ENCODE data around the gene FIG4. TPM values are rescaled to one million over a fixed set of nuclear protein-coding genes. Genes with fewer than 3 reads are reported as not detected.
"Not testable (repeated sequence)": the region's sequence is repeated elsewhere in the genome, so short reads cannot be mapped to it uniquely, and the experiment has no call there.

The FIG4 gene
- polyA plus RNA-seq, 1 of the 3 experiments (the other 2 are of a cell fraction): 6.8 TPM

DNA sequence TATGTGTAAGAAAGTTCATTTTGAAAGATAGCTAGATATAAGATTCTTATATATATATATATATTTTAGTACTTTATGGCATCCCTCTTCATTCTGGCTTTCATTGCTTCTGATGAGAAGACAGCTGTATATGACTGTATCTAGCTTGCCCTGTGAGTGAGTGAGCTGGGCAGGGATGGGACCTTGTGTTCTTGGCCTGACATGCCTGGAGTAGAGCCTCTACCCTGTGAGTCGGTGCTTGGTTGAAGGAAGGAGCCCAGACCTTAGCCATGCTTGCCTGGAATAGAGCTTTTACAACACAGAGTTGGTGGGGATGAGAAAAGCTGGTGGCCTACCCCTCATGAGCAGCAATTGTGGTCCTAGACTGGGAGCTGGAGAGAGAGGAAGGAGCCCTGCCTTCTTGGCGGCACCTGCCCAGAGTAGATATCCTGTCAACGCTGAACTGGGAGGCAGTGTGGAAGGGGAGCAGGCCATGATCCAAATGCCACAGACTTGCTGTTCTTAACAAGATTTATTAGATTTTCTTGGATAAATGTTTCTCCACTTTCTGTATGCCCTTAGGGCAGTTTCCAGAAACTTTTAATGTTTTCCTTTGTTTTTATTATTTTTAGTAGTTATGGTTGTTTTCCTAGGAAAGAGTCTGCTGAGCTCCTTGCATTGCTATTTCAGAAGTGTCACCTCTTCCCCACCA is 31.6 kb downstream of the FIG4 start (continued):
- TF ChIP-seq, protein P1, sequence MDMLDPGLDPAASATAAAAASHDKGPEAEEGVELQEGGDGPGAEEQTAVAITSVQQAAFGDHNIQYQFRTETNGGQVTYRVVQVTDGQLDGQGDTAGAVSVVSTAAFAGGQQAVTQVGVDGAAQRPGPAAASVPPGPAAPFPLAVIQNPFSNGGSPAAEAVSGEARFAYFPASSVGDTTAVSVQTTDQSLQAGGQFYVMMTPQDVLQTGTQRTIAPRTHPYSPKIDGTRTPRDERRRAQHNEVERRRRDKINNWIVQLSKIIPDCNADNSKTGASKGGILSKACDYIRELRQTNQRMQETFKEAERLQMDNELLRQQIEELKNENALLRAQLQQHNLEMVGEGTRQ (IDR thresholded peaks at IDR 0.05; ENCODE audit: borderline replicate concordance, low read depth, low read length): no peak
- TF ChIP-seq SIN3A (IDR thresholded peaks at IDR 0.05; ENCODE audit: borderline replicate concordance, low read depth, low read length) (no peak), FOXM1 (IDR thresholded peaks at IDR 0.05; ENCODE audit: low read depth) (no peak), TEAD4 (IDR thresholded peaks at IDR 0.05; ENCODE audit: borderline replicate concordance, insufficient read depth) (no peak), USF1 (IDR thresholded peaks at IDR 0.05; ENCODE audit: borderline replicate concordance, low read depth) (no peak), MEF2A (IDR thresholded peaks at IDR 0.05; ENCODE audit: borderline replicate concordance, low read depth) (no peak)

DNA sequence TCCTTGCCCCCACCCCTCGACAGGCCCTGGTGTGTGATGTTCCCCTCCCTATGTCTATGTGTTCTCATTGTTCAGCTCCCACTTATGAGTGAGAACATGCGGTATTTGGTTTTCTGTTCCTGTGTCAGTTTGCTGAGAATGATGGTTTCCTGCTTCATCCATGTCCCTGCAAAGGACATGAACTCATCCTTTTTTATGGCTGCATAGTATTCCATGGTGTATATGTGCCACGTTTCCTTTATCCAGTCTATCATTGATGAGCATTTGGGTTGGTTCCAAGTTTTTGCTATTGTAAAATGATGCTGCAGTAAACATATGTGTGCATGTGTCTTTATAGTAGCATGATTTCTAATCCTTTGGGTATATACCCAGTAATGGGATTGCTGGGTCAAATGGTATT is 34.2 kb downstream of the FIG4 start:
- WGBS (ENCODE audit: low lambda C conversion rate): 88% methylated on average over 3 of the region's 3 CpGs

GRCh38 chr6:109736273-109737025 is 45.4 kb downstream of the FIG4 start:
- no peak for DNase-seq
- no peak overlapping the region for H2AFZ ChIP-seq (ENCODE audit: low read depth)
- no peak overlapping the region for H3K4me2 ChIP-seq
- H3K9ac ChIP-seq: no peak overlapping the region
- no peaks in the 10 kb centered on the region; a peak in 1 of 4 replicates for H3K4me1 ChIP-seq (ENCODE audit: control insufficient read depth in 1 of 2, insufficient read depth in 2 of 2, low read depth in 1 of 2, low read length in 1 of 2)
- no peaks in the 10 kb centered on the region for H3K79me2 ChIP-seq (ENCODE audit: insufficient read depth)
- WGBS (ENCODE audit: low lambda C conversion rate): 100% methylated on average over 1 of the region's 1 CpG
- ChIA-PET CTCF (interaction anchor here (0.7 to 1.2 kb wide), 3 partner anchors 14 to 360 kb away, joined by 3 to 4 read pairs (median 3); no protein-coding TSS in a partner anchor), POLR2A (no interaction called here)
- no peak overlapping the region for H3K4me3 ChIP-seq (ENCODE audit: low read depth in 2 of 2, low read length in 1 of 2)
- no peaks in the 10 kb centered on the region for H4K20me1 ChIP-seq (ENCODE audit: insufficient read depth)
- H3K27ac ChIP-seq (ENCODE audit: low read depth in 2 of 2, low read length in 1 of 2): no peak overlapping the region
- TF ChIP-seq REST (IDR thresholded peaks at IDR 0.05; ENCODE audit: low read depth, low read length): no peak
- H3K9me3 ChIP-seq: no peaks in the 10 kb centered on the region
- H3F3A ChIP-seq (replicated peaks; ENCODE audit: insufficient read depth): no peaks in the 10 kb centered on the region
- no peaks in the 10 kb centered on the region for H3K27me3 ChIP-seq (ENCODE audit: insufficient read depth)
- peaks cover 4 to 20% of the 10 kb centered on the region in 2 experiments for H3K36me3 ChIP-seq (replicated peaks in 1 of 2; ENCODE audit: control insufficient read depth in 1 of 2, insufficient read depth in 2 of 2, low read length in 1 of 2)
- H3K9me2 ChIP-seq: no peaks in the 10 kb centered on the region

More for the DNA sequence above, 34.2 kb downstream of the FIG4 start:
- CTCF ChIA-PET; H3K4me1 ChIP-seq (ENCODE audit: control insufficient read depth in 1 of 2, insufficient read depth in 2 of 2, low read depth in 1 of 2, low read length in 1 of 2); H3K27me3 ChIP-seq (ENCODE audit: insufficient read depth); H3K36me3 ChIP-seq (replicated peaks in 1 of 2; ENCODE audit: control insufficient read depth in 1 of 2, insufficient read depth in 2 of 2, low read length in 1 of 2); H3K9ac ChIP-seq; H3F3A ChIP-seq (replicated peaks; ENCODE audit: insufficient read depth); H3K9me2 ChIP-seq; H3K79me2 ChIP-seq (ENCODE audit: insufficient read depth); DNase-seq; H3K9me3 ChIP-seq; H3K4me2 ChIP-seq; H3K4me3 ChIP-seq (ENCODE audit: low read depth in 2 of 2, low read length in 1 of 2); POLR2A ChIA-PET; H3K27ac ChIP-seq (ENCODE audit: low read depth in 2 of 2, low read length in 1 of 2); H2AFZ ChIP-seq (ENCODE audit: low read depth); H4K20me1 ChIP-seq (ENCODE audit: insufficient read depth): not testable (repeated sequence)
